Activated CD4-positive, alpha-beta T cell treated with anti-CD3 and anti-CD28 coated beads for 48 hours (primary cell): ENCODE data around the gene MAL.
"Not testable (repeated sequence)": the region's sequence is repeated elsewhere in the genome, so short reads cannot be mapped to it uniquely, and the experiment has no call there.

ENCODE experiments used
- DNase-seq: peaks from one replicate; pipeline ENCODE4 v3.0.0-alpha.2; 2020

MAL gene

DNA sequence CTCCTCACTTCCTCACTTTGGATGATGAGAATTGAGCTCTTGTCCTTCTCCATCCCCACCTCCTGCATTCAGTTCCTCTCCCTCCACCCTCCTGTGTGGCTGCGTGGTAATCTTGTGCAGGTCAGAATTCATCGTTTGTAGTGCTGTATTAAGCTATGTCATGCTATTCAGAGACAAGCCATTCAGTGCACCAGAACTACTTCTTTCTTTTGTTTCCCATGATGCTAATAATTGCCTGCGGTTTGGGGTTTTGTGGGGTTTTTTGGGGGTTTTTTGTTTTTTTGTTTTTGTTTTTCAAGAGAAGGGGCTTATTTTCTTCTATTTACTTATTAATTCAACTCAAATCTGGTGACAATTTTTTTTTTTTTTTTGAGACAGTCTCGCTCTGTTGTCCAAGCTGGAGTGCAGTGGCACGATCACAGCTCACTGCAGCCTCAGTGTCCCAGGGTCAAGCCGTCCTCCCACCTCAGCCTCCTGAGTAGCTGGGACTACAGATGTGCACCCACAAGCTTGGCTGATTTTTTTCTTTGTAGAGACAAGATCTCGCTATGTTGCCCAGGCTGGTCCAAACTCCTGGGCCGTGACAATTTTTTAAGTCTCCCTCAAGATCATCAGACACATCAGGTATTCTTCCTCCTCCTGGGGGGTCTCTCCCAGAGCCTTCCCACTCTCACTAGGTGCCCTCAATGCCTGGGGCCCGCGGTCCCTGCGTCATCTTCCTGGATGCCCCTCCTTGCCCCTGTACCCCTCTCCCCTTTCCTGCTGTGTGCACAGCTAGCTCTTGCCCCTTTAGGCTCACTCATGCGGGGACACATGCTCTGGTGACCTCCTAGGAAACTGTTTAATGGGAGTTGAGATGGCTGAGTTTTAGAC lies 37.8 kb downstream of the MAL start:
- no peak for DNase-seq

DNA sequence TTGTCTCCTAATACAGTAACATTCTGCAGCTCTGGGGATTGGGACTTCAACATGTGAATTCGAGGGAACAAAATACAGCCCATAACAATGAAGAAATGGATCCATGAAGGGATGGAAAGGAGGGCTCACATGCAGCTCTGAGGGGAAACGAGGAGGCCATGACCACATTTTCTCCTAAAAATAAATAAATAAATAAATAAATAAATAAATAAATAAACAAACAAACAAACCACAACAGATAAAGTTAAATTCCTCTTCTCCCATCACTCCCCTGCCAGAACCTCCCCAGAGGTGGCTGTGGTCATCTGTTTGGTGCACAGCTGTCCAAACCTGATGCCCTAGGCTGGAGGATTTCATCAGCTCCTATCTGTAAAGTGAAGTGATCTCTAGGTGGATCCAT lies 42.7 kb downstream of the MAL start:
- no peak for DNase-seq

DNA sequence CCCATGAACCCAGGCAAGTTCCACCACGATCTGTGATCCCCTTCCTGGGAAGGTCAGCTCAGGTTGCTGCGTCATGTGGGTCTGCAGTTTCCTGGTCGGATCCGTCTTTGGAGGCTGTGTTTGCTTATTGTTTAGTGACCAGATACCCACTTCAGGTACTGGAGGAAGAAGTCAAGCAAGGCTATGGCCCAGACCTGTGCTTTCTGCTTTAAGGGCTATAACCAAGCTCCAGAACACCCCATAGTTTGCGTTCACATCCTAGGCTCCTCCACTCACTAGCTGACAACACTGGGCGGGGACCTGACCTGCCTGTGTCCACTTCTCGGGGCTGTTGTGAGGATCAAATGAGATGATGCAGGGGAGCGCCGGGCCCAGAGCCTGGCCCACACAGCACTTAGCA lies 44.0 kb downstream of the MAL start:
- no peak for DNase-seq

DNA sequence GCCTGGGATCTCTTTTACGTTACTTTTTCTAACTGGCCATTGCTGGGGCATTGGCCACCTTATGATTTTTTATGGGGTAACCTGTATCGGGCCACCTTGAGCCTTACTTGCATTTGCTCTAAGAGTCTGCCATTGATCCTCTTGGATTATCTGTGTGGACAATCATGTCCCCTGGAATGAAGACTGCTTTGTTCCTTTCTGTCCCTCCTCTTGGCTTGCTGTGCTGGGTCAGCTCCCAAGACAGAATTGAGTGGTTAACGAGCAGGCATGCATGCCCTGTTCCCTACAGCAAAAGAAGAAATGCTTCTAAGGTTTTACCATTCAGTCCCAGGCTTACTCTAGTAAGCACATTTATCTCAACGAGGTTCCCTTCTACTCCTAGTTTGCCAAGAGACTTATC lies 46.3 kb downstream of the MAL start:
- no peak for DNase-seq

DNA sequence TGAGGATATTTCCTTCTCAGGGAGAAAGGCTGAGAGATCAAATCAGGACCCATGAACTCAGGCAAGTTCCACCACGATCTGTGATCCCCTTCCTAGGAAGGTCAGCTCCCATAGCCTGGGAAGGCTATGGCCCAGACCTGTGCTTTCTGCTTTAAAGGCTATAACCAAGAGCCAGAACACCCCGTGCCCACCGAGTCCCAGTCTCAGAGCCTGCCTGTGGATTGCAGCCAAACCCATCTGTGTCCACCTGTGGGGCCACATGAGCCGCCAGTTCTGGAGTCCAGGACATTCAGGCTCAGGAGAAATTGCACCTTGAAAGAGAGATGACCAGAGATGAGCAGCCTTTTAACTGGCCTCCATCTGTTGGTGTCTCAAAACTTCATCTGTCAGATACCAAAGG lies 46.9 kb downstream of the MAL start:
- DNase-seq: no peak

DNA sequence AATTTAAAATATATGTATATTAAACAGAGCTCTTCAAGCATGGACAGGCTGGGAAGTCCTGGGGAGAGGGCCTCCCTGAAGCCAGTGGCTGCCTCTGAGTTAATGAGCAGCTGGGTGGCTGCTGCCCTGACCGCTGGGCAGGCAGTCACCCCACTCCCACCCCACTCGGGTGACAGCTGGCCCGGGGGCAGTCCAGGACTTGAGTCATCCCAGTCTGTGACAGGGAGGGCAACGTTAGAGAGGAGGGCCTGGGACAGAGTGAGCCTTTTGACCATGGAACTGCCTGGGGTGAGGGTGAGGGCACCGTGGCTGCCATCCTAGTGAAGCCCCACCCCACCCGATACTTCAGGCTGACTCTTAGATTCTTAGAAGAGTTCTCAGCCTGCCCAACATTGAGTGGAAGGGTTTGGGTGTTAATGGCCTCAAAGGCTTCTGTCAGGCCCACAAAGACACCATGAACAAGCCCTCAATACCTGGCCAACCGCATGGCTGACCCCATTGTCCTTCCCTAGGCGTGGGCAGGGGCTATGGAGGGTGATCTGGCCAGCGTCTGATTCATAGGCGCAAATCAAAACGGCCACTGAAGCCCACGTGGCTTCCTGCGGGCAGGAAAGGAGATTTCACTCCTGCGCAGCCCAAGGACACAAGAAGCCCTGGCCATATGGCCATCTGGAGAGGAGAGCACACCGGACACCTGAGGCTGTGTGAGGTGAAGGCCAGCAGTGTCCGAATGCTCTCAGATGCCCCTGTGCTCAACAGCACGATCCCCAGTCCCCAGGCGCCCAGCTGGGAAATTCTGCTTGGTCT lies 48.6 kb downstream of the MAL start:
- DNase-seq: peak; percentile 28

DNA sequence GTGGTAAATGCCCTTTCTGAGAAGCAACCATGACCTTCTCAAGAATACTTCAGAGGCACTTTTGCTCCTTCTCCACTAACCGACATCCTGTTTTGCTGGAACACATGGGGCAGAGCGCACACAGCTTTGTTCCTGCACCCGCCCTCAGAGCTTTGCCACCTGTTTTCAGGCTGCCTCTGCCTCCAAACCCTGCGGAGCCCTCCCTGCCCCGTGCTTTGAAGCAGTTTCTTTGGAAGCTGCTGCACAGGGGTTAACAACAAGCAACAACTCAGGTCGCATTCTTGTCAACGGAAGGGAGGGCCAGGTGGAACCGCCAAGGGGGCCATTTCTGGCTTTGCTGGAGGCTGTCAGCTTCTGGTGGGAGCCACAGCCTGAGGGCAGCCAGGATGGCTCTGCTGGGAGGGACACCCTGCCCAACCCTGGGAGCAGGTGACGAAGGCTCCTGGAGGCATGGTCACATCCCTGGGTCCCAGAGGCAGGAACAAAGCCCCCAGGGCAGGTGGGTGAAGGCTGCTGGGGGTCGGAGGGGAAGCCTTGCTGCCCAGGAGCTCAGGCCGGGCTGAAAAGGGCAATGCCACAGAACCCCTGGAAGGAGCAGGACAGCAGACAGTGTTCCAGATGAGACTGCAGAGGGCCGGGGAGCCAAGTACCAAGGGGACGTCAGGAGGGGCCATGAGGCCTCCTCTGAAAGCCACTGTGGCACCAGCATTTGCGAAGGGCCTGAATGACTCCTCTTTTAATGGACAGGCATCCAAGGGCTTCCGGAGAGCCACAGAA lies 49.3 kb downstream of the MAL start:
- peak; percentile 79 for DNase-seq

DNA sequence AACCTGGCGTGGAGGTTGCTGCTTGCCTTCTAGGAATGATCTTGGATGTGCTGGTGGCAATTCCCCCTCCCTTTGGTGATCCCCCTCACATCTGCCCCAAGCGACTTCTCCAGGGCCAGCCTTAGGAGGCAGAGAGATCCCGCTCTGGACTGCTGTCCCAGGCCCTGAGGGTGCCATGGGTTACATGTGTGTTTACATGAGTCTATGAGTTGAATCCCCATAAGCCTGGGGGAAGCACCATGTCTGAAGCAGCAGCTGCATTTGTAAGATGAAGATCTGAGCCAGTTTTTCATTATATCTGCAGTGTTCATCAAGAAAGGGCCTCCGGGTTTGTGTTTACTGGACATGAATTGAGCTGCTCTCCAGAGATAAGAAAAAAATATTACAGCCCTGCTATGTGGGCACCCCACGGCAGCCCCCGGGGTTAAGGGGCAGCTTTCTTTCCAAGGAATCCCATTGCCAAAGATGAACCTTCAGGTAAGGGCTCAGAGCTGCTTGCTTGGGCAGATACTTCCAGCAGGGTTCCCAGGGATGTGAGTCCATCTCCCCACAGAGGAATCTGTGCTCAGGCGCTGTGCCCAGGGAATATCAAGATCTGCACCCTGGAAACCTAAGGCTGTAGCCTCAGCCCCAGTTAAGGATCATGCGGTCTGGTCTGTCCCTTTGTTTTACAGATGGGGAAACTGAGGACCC lies 50.1 kb downstream of the MAL start:
- DNase-seq: no peak

DNA sequence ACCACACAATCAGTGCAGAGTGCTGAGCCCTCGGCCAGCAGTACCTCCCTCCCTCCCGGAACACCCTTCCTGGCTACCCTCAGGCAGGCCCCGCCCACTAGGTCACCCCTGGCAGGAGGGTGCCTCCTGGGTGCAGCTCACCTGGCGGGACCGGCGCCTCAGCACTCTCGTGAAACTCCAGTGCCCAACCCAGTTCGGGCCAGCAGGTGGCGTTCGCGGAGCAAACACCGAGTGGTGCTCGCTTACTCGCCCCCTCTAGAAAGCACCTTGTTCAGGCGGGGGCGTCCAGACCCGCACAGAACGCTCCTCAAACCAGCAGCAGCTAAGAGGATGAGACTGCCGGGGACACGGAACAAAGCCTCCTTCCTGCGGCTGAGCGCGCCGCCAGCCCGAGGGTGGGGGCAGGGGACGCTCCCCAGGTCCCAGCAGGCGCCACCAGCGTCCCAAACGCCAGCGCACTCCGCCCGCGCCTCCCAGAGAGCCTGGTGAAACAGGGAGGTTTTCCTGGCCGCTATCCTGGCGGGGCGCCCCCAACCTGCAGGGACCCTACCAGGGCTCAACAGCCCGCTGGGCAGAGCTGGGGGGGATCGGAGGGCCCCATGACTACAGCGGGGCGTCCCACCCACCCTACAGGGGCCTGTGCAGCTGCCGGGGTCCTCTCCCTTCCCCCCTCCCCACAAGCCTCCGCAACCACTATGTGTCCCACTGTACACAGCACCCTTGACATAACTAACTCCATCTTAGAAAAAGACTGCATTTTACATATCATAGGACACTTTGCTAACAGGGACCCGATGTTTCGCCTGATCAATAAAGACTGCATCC lies 51.4 kb downstream of the MAL start:
- DNase-seq: peak; percentile 95

DNA sequence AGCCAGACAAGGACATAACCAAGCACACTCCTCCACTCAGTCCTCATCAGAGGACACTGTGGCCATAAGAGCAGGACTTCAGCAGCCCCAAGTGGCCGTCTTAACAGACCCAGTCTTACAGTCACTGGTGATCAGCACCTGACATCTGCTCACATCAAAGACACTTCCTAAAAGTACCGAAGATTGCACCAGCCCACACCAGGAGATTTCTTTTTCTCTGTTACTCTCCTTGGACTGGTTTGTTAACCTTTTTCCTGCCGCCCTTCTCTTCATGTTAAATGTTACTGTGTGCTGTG lies 52.0 kb downstream of the MAL start:
- no peak for DNase-seq

DNA sequence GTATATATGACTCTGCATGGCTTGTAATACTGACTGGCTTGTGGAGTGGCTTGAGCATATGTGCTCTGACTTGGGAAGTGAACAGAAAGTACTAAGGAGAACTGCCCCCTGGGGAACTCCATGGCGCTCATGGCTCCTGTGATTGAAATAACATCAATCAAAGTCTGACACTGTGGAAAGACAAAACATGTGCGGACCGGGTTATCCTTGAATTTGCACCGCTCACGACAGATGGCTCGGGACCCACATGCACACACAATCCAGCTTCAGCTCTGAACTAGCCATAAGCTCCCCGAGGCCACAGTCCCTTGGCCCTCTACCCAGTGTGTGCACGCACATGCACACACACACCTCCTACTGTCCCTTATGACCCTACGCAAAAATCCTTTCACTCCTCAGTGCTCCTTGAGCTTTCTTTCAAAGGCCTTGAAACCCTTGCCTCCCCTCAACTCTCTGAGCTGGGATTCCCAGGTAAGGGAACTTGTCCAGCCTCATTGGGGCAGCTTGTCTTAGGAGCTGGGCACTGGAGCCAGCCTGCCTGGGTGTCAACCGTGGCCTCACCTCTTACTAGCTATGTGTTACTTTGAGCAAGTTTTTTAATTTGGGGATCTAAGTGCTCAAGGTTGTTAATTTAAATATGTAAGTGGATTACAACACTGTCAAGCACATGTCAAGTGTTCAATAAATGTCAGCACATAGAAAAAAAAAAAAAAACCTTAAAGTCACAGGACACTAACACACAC lies 52.5 kb downstream of the MAL start:
- DNase-seq: no peak

DNA sequence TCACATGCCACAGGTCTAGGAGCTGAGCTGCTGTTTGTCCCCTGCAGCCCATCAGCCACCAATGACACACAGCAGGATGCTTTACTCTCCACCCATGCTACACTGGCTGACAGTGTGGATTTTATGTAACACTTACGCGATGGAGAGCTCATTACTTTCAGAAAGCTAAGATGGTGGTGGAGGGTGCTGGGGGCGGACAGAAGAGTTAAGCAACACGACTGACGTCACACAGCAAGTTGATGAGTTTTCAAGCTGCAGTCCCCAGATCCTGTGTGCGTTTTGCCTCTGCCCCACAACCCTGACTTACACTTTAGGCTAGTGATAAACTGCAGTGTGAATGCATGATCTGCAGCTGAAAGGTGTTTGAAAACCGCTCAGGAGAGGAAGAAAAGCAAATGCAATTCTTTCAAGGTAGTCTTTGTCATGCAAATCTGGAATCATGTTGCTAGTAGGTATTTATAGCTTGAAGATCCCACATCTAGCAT lies 53.7 kb downstream of the MAL start:
- DNase-seq: peak; percentile 52

DNA sequence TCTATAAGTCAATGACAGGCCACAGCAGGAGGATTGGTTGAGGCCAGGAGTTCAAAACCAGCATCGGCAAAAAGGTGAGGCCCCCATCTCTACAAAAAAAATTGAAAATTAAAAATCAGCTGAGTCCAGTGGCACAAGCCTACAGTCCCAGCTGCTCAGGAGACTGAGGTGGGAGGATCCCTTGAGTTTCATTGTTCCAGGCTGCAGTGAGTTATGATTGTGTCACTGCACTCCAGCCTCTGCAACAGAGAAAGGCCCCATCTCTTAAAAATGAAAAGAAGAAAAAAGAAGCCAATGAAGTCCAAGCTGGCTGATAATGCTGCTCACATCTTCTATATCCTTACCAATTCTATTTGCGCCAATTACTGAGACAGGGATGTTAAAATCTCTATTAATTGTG lies 57.0 kb downstream of the MAL start:
- no peak for DNase-seq

DNA sequence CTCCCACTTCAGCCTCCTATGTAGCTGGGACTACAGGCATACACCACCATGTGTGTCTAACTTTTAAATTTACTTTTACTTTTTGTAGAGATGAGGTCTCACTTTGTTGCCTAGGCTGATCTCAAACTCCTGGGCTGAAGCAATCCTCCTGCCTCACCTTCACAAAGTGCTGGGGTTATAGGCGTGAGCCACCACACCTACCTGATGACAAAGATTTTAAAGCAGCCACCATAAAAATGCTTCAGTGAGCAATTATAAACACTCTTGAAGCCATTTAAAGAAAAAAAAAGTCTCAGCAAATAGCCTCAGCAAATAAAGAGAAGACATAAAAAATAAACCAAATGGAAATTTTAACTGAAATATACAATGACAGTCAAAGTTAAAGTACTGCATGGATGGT lies 60.5 kb downstream of the MAL start:
- no peak for DNase-seq

DNA sequence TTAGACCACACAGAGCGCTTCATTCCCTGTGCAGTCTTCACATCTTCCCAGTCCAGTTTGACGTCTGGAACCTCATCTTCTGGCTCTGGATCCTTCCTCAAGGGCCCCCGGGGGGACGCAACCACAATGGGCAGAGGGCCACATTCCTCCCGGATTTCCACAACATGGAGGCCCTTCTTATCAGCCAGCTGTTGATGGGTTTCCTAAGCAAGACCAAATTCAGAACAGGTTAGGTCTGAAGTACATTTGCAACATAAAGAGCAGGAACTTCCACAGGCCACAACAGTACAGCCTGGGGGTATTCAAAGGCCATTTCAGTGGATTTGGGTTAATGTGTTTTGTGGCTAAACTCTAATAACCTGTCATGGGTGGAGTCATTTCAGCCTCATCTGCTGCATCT lies 61.9 kb downstream of the MAL start:
- no peak for DNase-seq

DNA sequence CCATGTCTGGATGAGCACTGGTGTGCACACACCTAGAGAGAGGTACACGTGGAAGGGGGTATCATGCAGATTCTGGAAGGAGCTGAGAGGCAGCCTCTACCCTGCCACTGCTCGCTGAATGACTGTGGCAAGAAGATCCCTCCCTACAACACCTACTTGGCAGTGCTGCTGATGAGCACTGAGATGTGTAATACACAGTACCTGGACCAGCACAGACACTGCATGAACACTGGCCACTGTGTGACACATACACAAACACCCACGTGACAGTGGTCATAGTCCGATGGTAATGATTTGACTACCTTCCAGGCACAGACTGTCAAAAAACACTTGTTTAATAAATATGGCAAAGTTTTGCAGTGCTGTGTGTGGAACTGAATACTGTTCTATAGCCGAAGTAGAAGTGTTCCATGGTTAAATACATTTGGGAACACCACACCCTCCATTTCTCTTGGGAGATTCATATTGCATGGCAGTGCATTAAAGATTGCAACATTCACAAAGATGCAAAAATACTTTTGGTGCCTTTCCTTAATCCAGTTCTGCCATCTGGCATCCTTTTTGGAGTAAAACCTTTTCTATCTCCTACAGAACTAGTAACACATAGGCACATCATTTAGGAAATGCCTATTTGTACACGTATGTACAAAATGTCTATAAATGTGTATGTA lies 66.5 kb downstream of the MAL start:
- no peak for DNase-seq

DNA sequence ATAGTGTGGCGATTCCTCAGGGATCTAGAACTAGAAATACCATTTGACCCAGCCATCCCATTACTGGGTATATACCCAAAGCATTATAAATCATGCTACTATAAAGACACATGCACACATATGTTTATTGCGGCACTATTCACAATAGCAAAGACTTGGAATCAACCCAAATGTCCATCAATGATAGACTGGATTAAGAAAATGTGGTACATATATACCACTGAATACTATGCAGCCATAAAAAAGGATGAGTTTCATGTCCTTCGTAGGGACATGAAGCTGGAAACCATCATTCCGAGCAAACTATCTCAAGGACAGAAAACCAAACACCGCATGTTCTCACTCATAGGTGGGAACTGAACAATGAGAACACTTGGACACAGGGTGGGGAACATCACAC lies 72.8 kb downstream of the MAL start:
- DNase-seq: not testable (repeated sequence)

DNA sequence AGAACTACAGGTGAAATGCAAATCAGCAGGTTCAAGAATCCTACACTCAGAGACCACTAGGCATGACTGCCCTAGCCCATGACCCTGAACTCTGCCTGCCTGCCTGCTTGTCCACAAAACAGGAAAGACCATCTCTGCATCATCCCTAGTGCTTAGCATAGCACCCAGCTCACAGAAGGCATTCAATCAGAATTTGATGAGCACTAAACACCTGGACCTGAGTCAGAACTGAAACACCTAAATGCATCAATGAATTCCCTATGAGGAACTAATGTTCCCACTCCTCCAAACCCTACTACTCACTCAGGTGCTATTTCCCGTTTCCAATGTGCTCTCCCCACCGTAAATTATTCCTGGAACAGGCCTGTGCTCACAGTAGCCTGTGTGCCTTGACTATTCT lies 74.4 kb downstream of the MAL start:
- DNase-seq: no peak
